Stimulated activated CD4-positive, alpha-beta T cell treated with anti-CD3 and anti-CD28 coated beads, TNF-alpha, amount 100 ng/mL, for 1 hour (primary cell): ENCODE measurements around the gene GCLM.
"Not testable (repeated sequence)": the region's sequence is repeated elsewhere in the genome, so short reads cannot be mapped to it uniquely, and the experiment has no call there.

Source experiments
- DNase-seq, 3 donors: peaks; one replicate each; pipeline ENCODE4 v3.0.0-alpha.2; 2020; ENCODE audit warnings: low read depth in 3 of 3, low spot score in 1 of 3

GCLM gene

GRCh38 chr1:93899543-93900207, 9.6 kb downstream of the GCLM start:
- DNase-seq: no peak

GRCh38 chr1:93888900-93889299, 20.3 kb downstream of the GCLM start:
- DNase-seq: no peak

- DNase-seq: no peak
These were observed 27.0 kb downstream of the GCLM start for GRCh38 chr1:93882269-93882668.

GRCh38 chr1:93880731-93881130, 28.5 kb downstream of the GCLM start:
- DNase-seq: no peak

GRCh38 chr1:93878889-93879586, 30.2 kb downstream of the GCLM start, which contains the start of gene DNTTIP2:
DNTTIP2 (minus strand) TSS chr1:93879206; CDS start chr1:93879148, 58 bp downstream.
- peak; percentile 49 to 75 (median 74) for DNase-seq

GRCh38 chr1:93878501-93878888, 30.7 kb downstream of the GCLM start:
- DNase-seq: peak; percentile 16 to 39 (median 26)

GRCh38 chr1:93877529-93877928, 31.7 kb downstream of the GCLM start:
- no peak for DNase-seq

GRCh38 chr1:93876244-93876643, 33.0 kb downstream of the GCLM start:
- no peak for DNase-seq

GRCh38 chr1:93874025-93874651, 35.1 kb downstream of the GCLM start:
- DNase-seq: no peak

GRCh38 chr1:93871366-93871765, 37.9 kb downstream of the GCLM start:
- DNase-seq: no peak

GRCh38 chr1:93869653-93870052, 39.6 kb downstream of the GCLM start:
- no peak for DNase-seq

GRCh38 chr1:93868492-93868891, 40.7 kb downstream of the GCLM start:
- not testable (repeated sequence) for DNase-seq

GRCh38 chr1:93865253-93865652, 44.0 kb downstream of the GCLM start:
- no peak for DNase-seq

- no peak for DNase-seq
These were observed 45.1 kb downstream of the GCLM start for GRCh38 chr1:93864175-93864574.

GRCh38 chr1:93857653-93858052, 51.6 kb downstream of the GCLM start:
- not testable (repeated sequence) for DNase-seq

- not testable (repeated sequence) for DNase-seq
These were observed 53.2 kb downstream of the GCLM start for GRCh38 chr1:93855983-93856382.

- no peak for DNase-seq
These were observed 55.3 kb downstream of the GCLM start for GRCh38 chr1:93853940-93854339.

GRCh38 chr1:93851878-93852277, 57.4 kb downstream of the GCLM start:
- DNase-seq: no peak

GRCh38 chr1:93851327-93851712, 57.9 kb downstream of the GCLM start:
- DNase-seq: no peak

GRCh38 chr1:93850687-93851326, 58.4 kb downstream of the GCLM start:
- peak in 1 of 3 donors; percentile 30 for DNase-seq

- DNase-seq: no peak
These were observed 60.8 kb downstream of the GCLM start for GRCh38 chr1:93848350-93848883.
